Vagina (tissue), 2 donors: ENCODE results near the gene MED7.

Source experiments
- CTCF ChIP-seq, 3 experiments: fragments of 450-650 bp in 2 of 3; fragments of 200-600 bp in 1 of 3; sonication (generic) in 1 of 3; IDR thresholded peaks; one replicate each; pipeline ENCODE4 v1.5.1; 2017 to 2019; ENCODE audit warnings: antibody characterized with exemption in 3 of 3, mild to moderate bottlenecking in 2 of 3, moderate library complexity in 2 of 3
- POLR2A ChIP-seq, 2 donors: fragments of 450-650 bp; IDR thresholded peaks; one replicate each; pipeline ENCODE4 v1.6.1; 2017; ENCODE audit warnings: antibody characterized with exemption in 2 of 2, mild to moderate bottlenecking in 2 of 2, moderate library complexity in 2 of 2
- POLR2AphosphoS5 ChIP-seq, 2 donors: sonication (generic); formaldehyde crosslinking; IDR thresholded peaks; one replicate each; pipeline ENCODE4 v1.9.0; 2017; ENCODE audit warnings: antibody characterized with exemption in 2 of 2, mild to moderate bottlenecking in 2 of 2, low read depth in 1 of 2; ENCODE audit not compliant: insufficient read depth in 1 of 2

GRCh38 chr5:157184117-157184670, 41.5 kb upstream of the MED7 start:
- no peak for TF ChIP-seq CTCF (IDR thresholded peaks at IDR 0.05)
- no peak for TF ChIP-seq POLR2AphosphoS5 (IDR thresholded peaks at IDR 0.05; ENCODE audit: insufficient read depth in 1 of 2, low read depth in 1 of 2)
- TF ChIP-seq POLR2A (IDR thresholded peaks at IDR 0.05): no peak
